HepG2 (cell line): ENCODE data around the gene PTGER3. TPM values are rescaled to one million over a fixed set of nuclear protein-coding genes. Genes with fewer than 3 reads are reported as not detected.

Source experiments
- ATAC-seq: fragments of 200-7000 bp; cut with Tn5 transposase; 3 replicates; pipeline ENCODE4 v1.9.1; 2020; ENCODE audit warnings: mild to moderate bottlenecking, moderate library complexity
- BruUV-seq: library from RNA; stranded (reverse); fragments of 400-500 nt; replicated peaks from 2 replicates; lab custom pipeline; 2021; lab: Mats Ljungman, UMichigan
- CTCF ChIA-PET: fragments of 300-600 bp; formaldehyde crosslinking; extraction: SDS; loops from one replicate; lab custom pipeline; 2021; ENCODE audit warnings: low total read pairs, inconsistent platforms, low intra/inter-chr PET ratio; lab: Yijun Ruan, JAX
- POLR2A ChIA-PET: fragments of 350-600 bp; sonication (Branson Sonifier 250); formaldehyde crosslinking; loops from one replicate; lab custom pipeline; 2020; ENCODE audit warnings: antibody characterized with exemption, inconsistent platforms; lab: Yijun Ruan, JAX
- DNase-seq: peaks from one replicate; pipeline ENCODE4 v3.0.0-alpha.2; 2015; ENCODE audit warnings: low spot score
- FAIRE-seq: peaks from 3 replicates; lab custom pipeline; 2011; peaks lifted over from hg19 to GRCh38; lab: Jason Lieb, UNC
- H2AFZ ChIP-seq: one replicate; pipeline ENCODE4 v1.6.1; 2011; ENCODE audit warnings: low read length, inconsistent platforms
- H3K27ac ChIP-seq: fragments of 300-600 bp; 3 replicates; pipeline ENCODE4 v1.8.0; 2011; ENCODE audit warnings: mixed run types, mild to moderate bottlenecking, mixed read lengths, low read length, inconsistent platforms; ENCODE audit not compliant: insufficient read depth; ENCODE audit errors: extremely low read length
- H3K27me3 ChIP-seq, 2 experiments: fragments of 200-600 bp in 1 of 2; 2 replicates in 1 of 2; 3 replicates in 1 of 2; pipeline versions ENCODE4 v1.6.0 to v1.8.0; 2011; ENCODE audit warnings: low read length in 2 of 2, mild to moderate bottlenecking in 2 of 2, moderate library complexity in 2 of 2, inconsistent platforms in 1 of 2; ENCODE audit not compliant: insufficient read depth in 2 of 2, control insufficient read depth in 1 of 2
- H3K36me3 ChIP-seq, 2 experiments: fragments of 200-600 bp in 1 of 2; replicated peaks in 1 of 2; 2 replicates in 1 of 2; 3 replicates in 1 of 2; pipeline versions ENCODE4 v1.5.1 to v1.8.0; 2011; ENCODE audit warnings: low read length in 2 of 2, inconsistent platforms in 1 of 2; ENCODE audit not compliant: insufficient read depth in 2 of 2, control insufficient read depth in 1 of 2
- H3K4me1 ChIP-seq: 2 replicates; pipeline ENCODE4 v1.5.1; 2012; ENCODE audit warnings: low read length, inconsistent platforms; ENCODE audit not compliant: insufficient read depth
- H3K4me2 ChIP-seq: 2 replicates; pipeline ENCODE4 v1.6.0; 2011; ENCODE audit warnings: low read depth, low read length, inconsistent platforms
- H3K4me3 ChIP-seq, 3 experiments: fragments of 200-600 bp in 1 of 3; sonication (generic), shearing (Covaris generic) in 1 of 3; replicated peaks in 1 of 3; 2 replicates each; pipeline ENCODE4 v1.5.1; 2011 to 2016; ENCODE audit warnings: low read length in 3 of 3, inconsistent platforms in 2 of 3, low read depth in 2 of 3, mild to moderate bottlenecking in 2 of 3, control low read depth in 1 of 3, mixed read lengths in 1 of 3; ENCODE audit not compliant: insufficient read depth in 1 of 3
- H3K79me2 ChIP-seq: one replicate; pipeline ENCODE4 v1.6.1; 2011; ENCODE audit warnings: low read length, inconsistent platforms; ENCODE audit not compliant: insufficient read depth
- H3K9ac ChIP-seq: 2 replicates; pipeline ENCODE4 v1.6.0; 2011; ENCODE audit warnings: mild to moderate bottlenecking, low read depth, low read length, inconsistent platforms; ENCODE audit not compliant: insufficient read depth
- H3K9me3 ChIP-seq: 2 replicates; pipeline ENCODE4 v1.5.1; 2012; ENCODE audit warnings: mild to moderate bottlenecking, low read length
- H4K20me1 ChIP-seq: 2 replicates; pipeline ENCODE4 v1.6.0; 2011; ENCODE audit warnings: inconsistent platforms, mild to moderate bottlenecking, low read length, moderate library complexity; ENCODE audit not compliant: insufficient read depth
- FOXA1 ChIP-seq, 2 experiments: fragments of 450-650 bp in 1 of 2; sonication (generic) in 1 of 2; formaldehyde crosslinking in 1 of 2; IDR thresholded peaks; 2 replicates each; pipeline versions ENCODE4 v1.4.0 to v1.6.1; 2016 to 2020; ENCODE audit warnings: missing genetic modification reagents in 1 of 2
- YY1 ChIP-seq: IDR thresholded peaks from 2 replicates; pipeline ENCODE4 v1.6.1; 2011; ENCODE audit warnings: low read length, low read depth, moderate library complexity, mild to moderate bottlenecking; ENCODE audit not compliant: insufficient read depth, insufficient replicate concordance
- ZNF468 ChIP-seq: sonication (generic); formaldehyde crosslinking; IDR thresholded peaks from 2 replicates; pipeline ENCODE4 v1.8.0; 2022; ENCODE audit warnings: mild to moderate bottlenecking, moderate library complexity, missing genetic modification reagents
- WGBS: methylation state at CpG from one replicate; pipeline ENCODE4 v1.1.6; 2017; ENCODE audit warnings: low lambda C conversion rate; 5-methylcytosine and 5-hydroxymethylcytosine counted together
- in situ Hi-C: cut with HindIII; loops from 2 replicates; pipeline ENCODE4 v1.10.0; 2017; ENCODE audit warnings: low pct_unique_long_range_greater_than_20kb; ENCODE audit not compliant: extremely low pct_ligation_motif_present
- intact Hi-C: fragments of 100-400 bp; cut with micrococcal nuclease; formaldehyde crosslinking; loops from one replicate; pipeline ENCODE4 v1.10.0; 2022; ENCODE audit not compliant: unreplicated experiment
- polyA plus RNA-seq, 8 experiments: library from polyadenylated mRNA; depleted of rRNA in 3 of 8; stranded (reverse) in 7 of 8; unstranded in 1 of 8; fragments of >200 nt; fragmentation: Illumina TruSeq in 4 of 8; extraction: Trizol in 4 of 8; gene quantifications; 2 replicates each; pipeline versions ENCODE4 v1.2.1 to v1.2.3, GENCODE V29; 2011 to 2016; ENCODE audit warnings: low read depth in 4 of 8, missing spikeins in 1 of 8, mixed read lengths in 1 of 8; ENCODE audit not compliant: insufficient read depth in 1 of 8
- total RNA-seq, 5 experiments: library from RNA; depleted of rRNA; stranded (reverse); fragments of >200 nt; fragmentation: Illumina TruSeq; extraction: Trizol; gene quantifications; 2 replicates each; pipeline ENCODE4 v1.2.3, GENCODE V29; 2016; ENCODE audit warnings: low read depth in 1 of 5
- TF ChIP-seq, protein P1 (sequence below): IDR thresholded peaks from 2 replicates; pipeline ENCODE4 v1.6.1; 2016
- TF ChIP-seq, protein P2 (sequence below): sonication (generic); formaldehyde crosslinking; IDR thresholded peaks from 2 replicates; pipeline ENCODE4 v1.4.0; 2020; ENCODE audit warnings: missing genetic modification reagents; ENCODE audit errors: not compliant biosample characterization

PTGER3 gene
- total and polyA plus RNA-seq, 2 of the 13 experiments (the other 11 are each of a cell fraction or from before 2014, with no cell fraction given), result 0.01 TPM; not detected in 1

DNA sequence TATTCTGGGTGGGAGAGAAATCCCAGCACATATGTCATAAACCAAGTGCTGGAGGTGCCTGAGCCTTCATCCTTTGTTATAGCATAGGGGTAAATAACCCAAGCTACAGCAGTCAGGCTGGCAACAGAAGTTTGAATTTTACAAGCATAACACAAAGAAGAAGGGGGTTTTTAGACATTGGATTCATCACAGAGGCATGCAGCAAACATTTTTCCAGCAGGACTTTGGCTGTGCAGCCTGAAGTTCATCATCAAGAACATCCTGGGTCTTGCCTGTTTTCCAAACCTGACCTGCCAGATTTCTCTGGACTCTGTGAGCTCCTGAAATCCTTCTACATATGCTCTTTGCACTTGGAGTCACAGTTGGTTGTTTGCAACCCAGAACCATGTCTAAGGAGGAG is 16.2 kb downstream of the PTGER3 start:
- DNase-seq, result no peak
- intact Hi-C loops, result no loop called here
- ChIA-PET CTCF (no interaction called here), POLR2A (no interaction called here)
- Histone ChIP-seq H3K27ac (no peak overlapping the region), H4K20me1 (no peaks in the 10 kb centered on the region), H3K36me3 (no peaks in the 10 kb centered on the region)
- BruUV-seq, result no TSS peak
- TF ChIP-seq FOXA1 (IDR thresholded peaks at IDR 0.05) (no peak), FOXA1 (CRISPR knock-in tag; IDR thresholded peaks at IDR 0.05) (no peak)
- TF ChIP-seq, all 625 proteins: peak for 0
- ATAC-seq (no peak), FAIRE-seq (no peak)
- H3K27me3 ChIP-seq, result no peaks in the 10 kb centered on the region
- H3K9me3 ChIP-seq, result no peaks in the 10 kb centered on the region
- no peak overlapping the region for H3K4me3 ChIP-seq
- no peak overlapping the region for H3K4me2 ChIP-seq
- H2AFZ ChIP-seq, result no peak overlapping the region
- in situ Hi-C loops, result no loop called here
- H3K79me2 ChIP-seq, result no peaks in the 10 kb centered on the region
- no peak overlapping the region for H3K9ac ChIP-seq
- H3K4me1 ChIP-seq, result no peaks in the 10 kb centered on the region

GRCh38 chr1:71030026-71030425 is 17.6 kb downstream of the PTGER3 start:
- POLR2A ChIA-PET, result no interaction called here
- Histone ChIP-seq H3K4me3 (no peak overlapping the region), H3K79me2 (no peaks in the 10 kb centered on the region), H3K4me2 (no peak overlapping the region)
- in situ Hi-C loops, result no loop called here
- no peak for TF ChIP-seq ZNF468
- TF ChIP-seq, protein P1, sequence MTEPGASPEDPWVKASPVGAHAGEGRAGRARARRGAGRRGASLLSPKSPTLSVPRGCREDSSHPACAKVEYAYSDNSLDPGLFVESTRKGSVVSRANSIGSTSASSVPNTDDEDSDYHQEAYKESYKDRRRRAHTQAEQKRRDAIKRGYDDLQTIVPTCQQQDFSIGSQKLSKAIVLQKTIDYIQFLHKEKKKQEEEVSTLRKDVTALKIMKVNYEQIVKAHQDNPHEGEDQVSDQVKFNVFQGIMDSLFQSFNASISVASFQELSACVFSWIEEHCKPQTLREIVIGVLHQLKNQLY (CRISPR knock-in tag), result no peak
- TF ChIP-seq, protein P2, sequence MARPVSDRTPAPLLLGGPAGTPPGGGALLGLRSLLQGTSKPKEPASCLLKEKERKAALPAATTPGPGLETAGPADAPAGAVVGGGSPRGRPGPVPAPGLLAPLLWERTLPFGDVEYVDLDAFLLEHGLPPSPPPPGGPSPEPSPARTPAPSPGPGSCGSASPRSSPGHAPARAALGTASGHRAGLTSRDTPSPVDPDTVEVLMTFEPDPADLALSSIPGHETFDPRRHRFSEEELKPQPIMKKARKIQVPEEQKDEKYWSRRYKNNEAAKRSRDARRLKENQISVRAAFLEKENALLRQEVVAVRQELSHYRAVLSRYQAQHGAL (CRISPR knock-in tag), result no peak
- no peak for TF ChIP-seq YY1
- TF ChIP-seq, all 625 proteins: peak for 0
- H3K4me1 ChIP-seq, result no peaks in the 10 kb centered on the region
- H2AFZ ChIP-seq, result no peak overlapping the region
- no TSS peak for BruUV-seq
- DNase-seq (no peak), FAIRE-seq (no peak), ATAC-seq (no peak)
- CTCF ChIA-PET, result no interaction called here
- H3K36me3 ChIP-seq, result no peaks in the 10 kb centered on the region
- no peaks in the 10 kb centered on the region for H4K20me1 ChIP-seq
- H3K27ac ChIP-seq, result no peak overlapping the region
- H3K9ac ChIP-seq, result no peak overlapping the region
- intact Hi-C loops, result no loop called here
- no peaks in the 10 kb centered on the region for H3K9me3 ChIP-seq
- no peaks in the 10 kb centered on the region for H3K27me3 ChIP-seq
- 0% methylated on average over 1 of the region's 1 CpG for WGBS
